Activated CD4-positive, CD25-positive, alpha-beta regulatory T cell treated with anti-CD3 and anti-CD28 coated beads, Interleukin-2, amount 50 U/mL, for 24 hours (primary cell): ENCODE results near the gene CD4.
A peak's percentile ranks its signal among the peaks of the same experiment; 100 is the strongest.
"Not testable (repeated sequence)": the region's sequence is repeated elsewhere in the genome, so short reads cannot be mapped to it uniquely, and the experiment has no call there.

ENCODE experiments used
- ATAC-seq, 2 donors: fragments of 150-1000 bp; cut with Tn5 transposase; one replicate each; pipeline ENCODE4 v1.10.0; 2021; ENCODE audit warnings: mild to moderate bottlenecking in 1 of 2, moderate library complexity in 1 of 2

Gene CD4

GRCh38 chr12:6788972-6789924, at the start of gene CD4:
Gene CD4, plus strand, starts transcription at chr12:6789528. Its CDS starts 10,611 bp downstream, at chr12:6800139.
- peak; percentile 69 to 71 for ATAC-seq

- ATAC-seq, result not testable (repeated sequence)
Measured at GRCh38 chr12:6742080-6742479, 47.2 kb upstream of the CD4 start.

GRCh38 chr12:6742834-6743233, 46.5 kb upstream of the CD4 start:
- ATAC-seq, result peak; percentile 63 to 73

- ATAC-seq, result peak in 1 of 2 donors; percentile 22
Measured at GRCh38 chr12:6743300-6743699, 46.0 kb upstream of the CD4 start.

GRCh38 chr12:6745741-6746525, 43.4 kb upstream of the CD4 start:
- ATAC-seq, result peak; percentile 61 to 63

GRCh38 chr12:6747216-6747615, 42.1 kb upstream of the CD4 start:
- no peak for ATAC-seq

GRCh38 chr12:6748761-6749160, 40.6 kb upstream of the CD4 start:
- ATAC-seq, result no peak

- no peak for ATAC-seq
Measured at GRCh38 chr12:6750506-6750905, 38.8 kb upstream of the CD4 start.

- ATAC-seq, result no peak
Measured at GRCh38 chr12:6751767-6752166, 37.6 kb upstream of the CD4 start.

- ATAC-seq, result peak in 1 of 2 donors; percentile 1
Measured at GRCh38 chr12:6752167-6752920, 37.0 kb upstream of the CD4 start.

GRCh38 chr12:6752921-6753771, 36.2 kb upstream of the CD4 start, which contains the start of gene MLF2:
Gene MLF2, minus strand, starts transcription at chr12:6753141. Its CDS starts 807 bp downstream, at chr12:6752334.
- ATAC-seq, result peak; percentile 97 to 98

GRCh38 chr12:6753772-6754356, 35.5 kb upstream of the CD4 start:
- no peak for ATAC-seq

GRCh38 chr12:6754411-6754810, 34.9 kb upstream of the CD4 start:
- ATAC-seq, result no peak

GRCh38 chr12:6757028-6757690, 32.2 kb upstream of the CD4 start:
- ATAC-seq, result no peak

- no peak for ATAC-seq
Measured at GRCh38 chr12:6758506-6759095, 30.7 kb upstream of the CD4 start.

GRCh38 chr12:6759741-6760140, 29.6 kb upstream of the CD4 start:
- ATAC-seq, result no peak

GRCh38 chr12:6763380-6763779, 25.9 kb upstream of the CD4 start:
- no peak for ATAC-seq

GRCh38 chr12:6764011-6764828, 25.1 kb upstream of the CD4 start:
- ATAC-seq, result peak; percentile 73 to 82

GRCh38 chr12:6765048-6765633, 24.2 kb upstream of the CD4 start:
- ATAC-seq, result no peak
